Activated naive CD8-positive, alpha-beta T cell treated with anti-CD3 and anti-CD28 coated beads, Interleukin-2, amount 10 ng/mL, durations not matched to agents 7 days and 5 days (primary cell): ENCODE results near the gene ANAPC1. TPM values are rescaled to one million over a fixed set of nuclear protein-coding genes. Genes with fewer than 3 reads are reported as not detected.
"Not testable (repeated sequence)": the region's sequence is repeated elsewhere in the genome, so short reads cannot be mapped to it uniquely, and the experiment has no call there.

ENCODE experiments used
- ATAC-seq: fragments of 150-1000 bp; cut with Tn5 transposase; one replicate; pipeline ENCODE4 v1.10.0; 2021; ENCODE audit warnings: low read depth, moderate library complexity
- POLR2A ChIA-PET: fragments of 350-600 bp; sonication (Branson Sonifier 250); formaldehyde crosslinking; loops from one replicate; lab custom pipeline; 2021; ENCODE audit warnings: antibody characterized with exemption; lab: Charles Lee
- DNase-seq: peaks from one replicate; pipeline ENCODE4 v3.0.0; 2021
- H3K27ac Mint-ChIP-seq: one replicate; pipeline ENCODE4 v1.8.0; 2022; ENCODE audit warnings: mild to moderate bottlenecking, mixed read lengths
- H3K27me3 Mint-ChIP-seq: one replicate; pipeline ENCODE4 v1.8.0; 2022; ENCODE audit warnings: mild to moderate bottlenecking, moderate library complexity, mixed read lengths
- H3K36me3 Mint-ChIP-seq: one replicate; pipeline ENCODE4 v1.8.0; 2021; ENCODE audit warnings: mild to moderate bottlenecking, mixed read lengths
- H3K4me1 Mint-ChIP-seq: one replicate; pipeline ENCODE4 v1.8.0; 2021; ENCODE audit warnings: mixed read lengths
- H3K4me3 Mint-ChIP-seq: one replicate; pipeline ENCODE4 v1.8.0; 2022; ENCODE audit warnings: mild to moderate bottlenecking, moderate library complexity, mixed read lengths
- H3K9me3 Mint-ChIP-seq: one replicate; pipeline ENCODE4 v1.8.0; 2021; ENCODE audit warnings: mixed read lengths
- total RNA-seq, 2 experiments: library from RNA; stranded (reverse); gene quantifications; one replicate each; pipeline ENCODE4 v1.2.3, GENCODE V29; 2021

ANAPC1 gene
- total RNA-seq, 2 experiments from 2014 or later, result 55.9 to 58.8 TPM

GRCh38 chr2:111764151-111764550, 119.8 kb downstream of the ANAPC1 start:
- H3K4me3 Mint-ChIP-seq, POLR2A ChIA-PET, DNase-seq, H3K9me3 Mint-ChIP-seq, H3K27ac Mint-ChIP-seq, H3K27me3 Mint-ChIP-seq, ATAC-seq, H3K4me1 Mint-ChIP-seq: not testable (repeated sequence)
- peaks cover 13% of the 10 kb centered on the region for H3K36me3 Mint-ChIP-seq

DNA sequence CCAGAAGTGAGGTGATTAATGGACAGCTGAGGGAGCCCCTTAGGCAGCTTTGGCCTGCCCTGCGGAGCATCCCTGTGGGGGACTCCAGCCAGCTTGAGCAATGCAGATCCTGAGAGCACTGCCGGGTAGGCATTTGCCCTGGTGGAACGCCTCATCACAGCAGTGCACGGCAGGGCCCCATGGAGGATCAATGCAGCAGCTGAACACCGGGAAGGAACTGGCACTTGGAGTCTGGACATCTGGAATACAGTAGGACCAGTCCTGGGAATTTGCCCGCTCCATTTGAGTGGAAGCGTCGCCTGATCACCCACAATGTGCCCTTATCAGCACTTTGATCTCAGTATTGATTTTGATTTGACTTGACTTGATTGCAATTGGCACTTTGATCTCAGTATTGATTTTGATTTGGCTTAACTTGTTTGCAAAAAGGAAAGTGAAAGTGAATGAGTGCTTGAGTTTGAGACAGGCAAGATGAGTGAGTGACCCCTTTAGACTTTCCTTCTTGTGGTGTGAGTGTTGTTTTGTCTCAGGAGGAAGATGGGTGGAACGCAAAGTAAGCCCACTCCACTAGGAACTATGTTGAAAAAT, 123.2 kb downstream of the ANAPC1 start:
- H3K36me3 Mint-ChIP-seq, result peaks cover 13% of the 10 kb centered on the region
- ATAC-seq, H3K9me3 Mint-ChIP-seq, POLR2A ChIA-PET, H3K27ac Mint-ChIP-seq, H3K27me3 Mint-ChIP-seq, H3K4me1 Mint-ChIP-seq, DNase-seq, H3K4me3 Mint-ChIP-seq: not testable (repeated sequence)

GRCh38 chr2:111752533-111752932, 131.5 kb downstream of the ANAPC1 start:
- DNase-seq, H3K4me3 Mint-ChIP-seq, H3K4me1 Mint-ChIP-seq, H3K36me3 Mint-ChIP-seq, POLR2A ChIA-PET, ATAC-seq, H3K9me3 Mint-ChIP-seq, H3K27ac Mint-ChIP-seq, H3K27me3 Mint-ChIP-seq: not testable (repeated sequence)

GRCh38 chr2:111750641-111751040, 133.4 kb downstream of the ANAPC1 start:
- H3K4me1 Mint-ChIP-seq, H3K36me3 Mint-ChIP-seq, H3K27me3 Mint-ChIP-seq, H3K4me3 Mint-ChIP-seq, H3K27ac Mint-ChIP-seq, H3K9me3 Mint-ChIP-seq, POLR2A ChIA-PET, DNase-seq, ATAC-seq: not testable (repeated sequence)

DNA sequence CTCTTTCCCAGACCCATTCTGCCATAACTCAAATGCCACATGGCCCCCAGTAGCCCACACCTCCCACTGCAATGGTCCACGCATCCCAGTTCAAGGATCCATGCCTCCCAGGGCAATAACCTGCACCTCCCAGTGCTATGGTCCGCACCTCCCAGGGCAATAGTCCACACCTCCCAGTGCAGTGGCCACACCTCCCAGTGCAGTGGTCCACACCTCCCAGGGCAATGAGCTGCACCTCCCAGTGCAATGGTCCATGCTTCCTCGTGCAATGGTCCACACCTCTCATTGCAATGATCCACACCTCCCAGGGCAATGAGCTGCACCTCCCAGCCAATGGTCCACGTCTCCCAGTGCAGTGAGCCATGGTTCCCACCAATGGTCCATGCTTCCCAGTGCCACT, 135.6 kb downstream of the ANAPC1 start:
- POLR2A ChIA-PET, H3K4me3 Mint-ChIP-seq, H3K36me3 Mint-ChIP-seq, H3K27me3 Mint-ChIP-seq, H3K4me1 Mint-ChIP-seq, ATAC-seq, H3K27ac Mint-ChIP-seq, DNase-seq, H3K9me3 Mint-ChIP-seq: not testable (repeated sequence)

DNA sequence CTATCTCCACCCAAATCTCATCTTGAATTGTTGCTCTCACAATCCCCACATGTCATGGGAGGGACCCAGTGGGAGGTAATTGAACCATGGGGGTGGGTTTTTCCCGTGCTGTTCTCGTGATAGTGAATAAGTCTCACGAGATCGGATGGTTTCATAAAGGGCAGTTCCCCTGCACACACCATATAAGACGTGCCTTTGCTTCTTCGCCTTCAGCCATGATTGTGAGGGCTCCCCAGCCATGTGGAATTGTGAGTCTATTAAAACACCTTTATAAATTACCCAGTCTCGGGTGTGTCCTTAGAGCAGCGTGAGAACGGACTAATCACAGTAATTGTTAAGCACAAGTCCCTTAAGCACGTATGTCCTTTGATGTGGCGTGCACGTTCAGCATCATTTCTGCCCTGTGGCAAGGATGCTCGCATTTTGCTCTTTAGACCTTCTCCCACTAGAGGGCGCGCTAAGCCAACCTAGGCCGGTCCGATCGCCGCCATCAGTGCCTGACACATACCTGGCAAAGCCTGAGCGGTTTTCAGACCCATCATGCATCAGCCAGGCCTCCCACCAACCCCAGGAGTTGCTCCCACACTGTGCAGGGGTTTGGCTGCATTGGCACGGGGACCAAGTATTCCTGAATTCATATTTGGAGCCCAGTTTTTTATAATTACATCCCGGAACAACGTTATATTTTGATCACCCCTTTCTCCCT, 136.4 kb downstream of the ANAPC1 start:
- H3K9me3 Mint-ChIP-seq, result not testable (repeated sequence)

DNA sequence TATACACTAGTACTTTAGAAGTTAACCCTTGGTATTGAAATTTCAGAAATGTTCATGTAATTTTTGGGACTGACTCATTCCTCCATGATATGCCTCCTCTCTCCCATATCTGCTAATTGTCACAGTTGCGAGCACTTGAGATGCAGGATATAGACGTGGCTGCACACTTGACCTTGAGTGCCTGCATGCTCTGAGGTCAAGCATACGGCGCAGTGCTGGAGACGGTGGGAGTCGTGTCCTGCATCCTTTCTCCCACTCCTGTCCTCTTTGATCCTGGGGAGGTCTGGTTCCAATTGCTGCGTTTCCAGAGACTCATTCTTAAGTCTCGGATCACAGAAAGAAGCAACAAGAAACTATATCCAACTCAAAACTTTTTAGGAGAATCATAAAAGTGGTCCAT, 139.2 kb downstream of the ANAPC1 start:
- DNase-seq, H3K4me1 Mint-ChIP-seq, ATAC-seq, H3K9me3 Mint-ChIP-seq, H3K27me3 Mint-ChIP-seq, H3K4me3 Mint-ChIP-seq, H3K27ac Mint-ChIP-seq, POLR2A ChIA-PET, H3K36me3 Mint-ChIP-seq: not testable (repeated sequence)

More for the DNA sequence above, 136.4 kb downstream of the ANAPC1 start:
- H3K27me3 Mint-ChIP-seq, POLR2A ChIA-PET, H3K4me1 Mint-ChIP-seq, H3K27ac Mint-ChIP-seq, H3K4me3 Mint-ChIP-seq, H3K36me3 Mint-ChIP-seq: not testable (repeated sequence)
- DNase-seq (peak; percentile 78), ATAC-seq (peak; percentile 95)

DNA sequence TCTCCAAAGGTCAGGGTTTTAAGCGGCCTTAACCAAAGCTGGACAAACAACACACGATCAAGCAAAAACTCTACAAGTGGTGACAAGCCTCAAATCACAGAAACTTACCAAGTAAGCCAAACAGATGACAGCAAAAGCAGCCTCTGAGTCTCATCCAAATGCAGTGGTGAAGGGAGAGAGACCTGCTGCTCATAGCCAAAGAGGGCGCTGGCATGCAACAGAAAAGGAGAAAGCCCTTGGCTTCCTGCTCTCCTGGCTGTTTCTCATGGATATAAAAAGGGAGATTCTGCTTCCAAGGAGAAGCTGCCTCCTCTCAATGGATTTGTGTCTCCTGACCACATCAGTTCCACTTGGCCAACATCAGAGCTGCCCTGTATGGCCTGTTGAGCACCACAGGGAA, 142.5 kb downstream of the ANAPC1 start:
- H3K4me3 Mint-ChIP-seq, POLR2A ChIA-PET, ATAC-seq, H3K36me3 Mint-ChIP-seq, H3K27ac Mint-ChIP-seq, H3K9me3 Mint-ChIP-seq, H3K4me1 Mint-ChIP-seq, DNase-seq, H3K27me3 Mint-ChIP-seq: not testable (repeated sequence)

GRCh38 chr2:111735838-111736721, 147.9 kb downstream of the ANAPC1 start:
- H3K27ac Mint-ChIP-seq, result peak overlapping the region; percentile 30
- POLR2A ChIA-PET, H3K4me3 Mint-ChIP-seq, H3K27me3 Mint-ChIP-seq, H3K36me3 Mint-ChIP-seq, H3K9me3 Mint-ChIP-seq, H3K4me1 Mint-ChIP-seq: not testable (repeated sequence)
- ATAC-seq (peak; percentile 76), DNase-seq (peak; percentile 38)

DNA sequence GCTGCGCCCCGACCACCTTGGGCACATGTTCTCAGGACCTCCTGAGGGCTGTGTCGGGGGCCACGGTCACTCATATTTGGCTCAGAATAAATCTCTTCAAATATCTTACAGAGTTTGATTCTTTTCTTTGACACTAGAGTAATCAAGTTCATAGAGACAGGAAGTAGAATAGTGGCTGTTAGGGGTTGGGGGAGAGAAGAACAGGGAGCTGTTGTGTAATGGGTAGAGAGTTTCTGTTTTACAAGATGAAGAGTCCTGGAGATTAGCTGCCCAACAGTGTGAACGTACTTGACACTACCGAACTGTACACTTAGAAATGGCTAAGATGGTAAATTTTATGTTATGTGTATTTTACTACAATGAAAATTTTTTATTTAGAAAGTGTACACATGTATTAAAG, 148.6 kb downstream of the ANAPC1 start:
- H3K27me3 Mint-ChIP-seq, H3K36me3 Mint-ChIP-seq, H3K4me3 Mint-ChIP-seq, ATAC-seq, H3K27ac Mint-ChIP-seq, H3K4me1 Mint-ChIP-seq, H3K9me3 Mint-ChIP-seq, POLR2A ChIA-PET, DNase-seq: not testable (repeated sequence)

DNA sequence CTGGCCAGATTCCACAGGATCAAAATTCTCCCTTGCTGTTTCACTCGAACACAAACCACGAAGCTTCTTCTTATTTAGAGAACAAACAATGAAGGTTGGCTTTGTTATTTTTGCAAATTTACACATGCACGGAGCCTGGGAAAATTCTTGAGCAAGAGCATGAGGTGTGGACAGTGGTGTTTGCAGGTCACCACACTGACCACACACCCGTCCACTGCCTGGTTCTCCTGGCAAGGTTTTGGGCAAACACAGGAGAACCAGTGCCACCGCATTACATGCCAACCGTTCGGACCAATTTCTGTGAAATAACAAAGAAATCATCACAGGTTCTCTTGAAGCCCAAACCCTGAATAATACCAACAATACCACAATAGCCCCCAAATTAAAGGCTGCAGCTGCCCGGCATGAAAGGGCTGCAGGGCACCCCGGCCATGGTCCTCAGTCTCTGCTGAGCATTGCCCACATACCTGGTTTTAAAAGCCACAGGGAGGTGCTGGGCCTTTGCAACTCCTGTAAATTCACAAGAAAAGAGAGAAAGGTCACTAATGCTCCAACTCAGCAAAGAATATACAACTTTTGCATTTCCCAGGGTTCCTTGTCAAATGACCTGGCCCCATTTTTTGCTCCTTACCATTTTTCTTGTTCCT, 154.1 kb downstream of the ANAPC1 start:
- ATAC-seq, H3K36me3 Mint-ChIP-seq, POLR2A ChIA-PET, H3K27me3 Mint-ChIP-seq, H3K4me3 Mint-ChIP-seq, H3K27ac Mint-ChIP-seq, H3K4me1 Mint-ChIP-seq, DNase-seq, H3K9me3 Mint-ChIP-seq: not testable (repeated sequence)

GRCh38 chr2:111727611-111728110, 156.3 kb downstream of the ANAPC1 start:
- ATAC-seq, POLR2A ChIA-PET: not testable (repeated sequence)

DNA sequence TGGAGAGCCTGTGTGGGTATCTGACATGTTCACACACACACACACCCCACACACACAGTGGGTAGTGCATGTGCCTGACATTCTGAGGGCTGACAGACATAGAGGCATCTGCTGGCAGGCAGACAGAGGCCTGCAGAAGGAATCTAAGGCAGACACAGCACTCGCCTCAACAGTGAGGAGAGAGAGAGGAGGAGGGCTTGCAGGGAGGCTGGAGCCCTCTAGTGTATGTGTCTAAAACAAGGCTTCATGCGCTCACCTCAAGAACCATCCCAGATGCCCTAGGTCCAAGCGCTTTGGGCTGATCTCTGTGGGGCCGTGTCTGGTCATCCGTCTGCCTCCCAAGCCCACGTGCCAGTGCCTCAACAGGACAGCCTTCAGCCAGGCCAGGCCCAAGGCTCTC, 158.3 kb downstream of the ANAPC1 start:
- DNase-seq, H3K4me3 Mint-ChIP-seq, H3K27me3 Mint-ChIP-seq, H3K27ac Mint-ChIP-seq, POLR2A ChIA-PET, H3K36me3 Mint-ChIP-seq, H3K4me1 Mint-ChIP-seq, H3K9me3 Mint-ChIP-seq: not testable (repeated sequence)
- peak; percentile 85 for ATAC-seq

More at GRCh38 chr2:111727611-111728110, 156.3 kb downstream of the ANAPC1 start:
- not testable (repeated sequence) for H3K9me3 Mint-ChIP-seq, H3K4me1 Mint-ChIP-seq, H3K36me3 Mint-ChIP-seq, H3K27ac Mint-ChIP-seq, H3K4me3 Mint-ChIP-seq, H3K27me3 Mint-ChIP-seq, DNase-seq
